ENCODE measurements around the gene TMCC3. TPM values are rescaled to one million over a fixed set of nuclear protein-coding genes. Genes with fewer than 3 reads are reported as not detected.

TMCC3 gene
- total RNA-seq, 2 experiments from 2014 or later, result 1.0 to 1.2 TPM

DNA sequence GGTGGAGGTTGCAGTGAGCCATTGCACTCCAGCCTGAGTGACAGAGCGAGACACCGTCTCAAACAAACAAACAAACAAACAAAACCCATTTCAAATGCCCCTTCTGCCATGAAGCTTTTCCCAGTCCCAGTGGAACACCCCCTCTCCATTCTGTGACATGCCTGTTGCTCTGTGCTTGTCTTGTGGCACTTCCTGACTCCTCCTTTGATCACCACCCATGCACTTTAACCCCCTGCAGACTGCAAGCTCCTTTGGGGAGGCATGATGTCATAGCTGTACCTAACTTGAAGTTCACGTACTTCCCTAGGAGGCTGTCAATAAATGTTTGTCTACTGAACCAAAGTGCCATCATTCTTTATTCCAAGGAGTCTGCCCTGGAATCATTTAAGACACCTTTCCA lies 64.7 kb downstream of the TMCC3 start:
- Mint-ChIP-seq H3K4me3 (no peak overlapping the region), H3K27ac (no peak overlapping the region), H3K9me3 (no peaks in the 10 kb centered on the region), H3K27me3 (peaks cover 6% of the 10 kb centered on the region), H3K36me3 (ENCODE audit: low read depth) (no peaks in the 10 kb centered on the region), H3K4me1 (no peaks in the 10 kb centered on the region)
- DNase-seq, result no peak
- POLR2A ChIA-PET, result no interaction called here
- CTCF ChIA-PET, result no interaction called here

DNA sequence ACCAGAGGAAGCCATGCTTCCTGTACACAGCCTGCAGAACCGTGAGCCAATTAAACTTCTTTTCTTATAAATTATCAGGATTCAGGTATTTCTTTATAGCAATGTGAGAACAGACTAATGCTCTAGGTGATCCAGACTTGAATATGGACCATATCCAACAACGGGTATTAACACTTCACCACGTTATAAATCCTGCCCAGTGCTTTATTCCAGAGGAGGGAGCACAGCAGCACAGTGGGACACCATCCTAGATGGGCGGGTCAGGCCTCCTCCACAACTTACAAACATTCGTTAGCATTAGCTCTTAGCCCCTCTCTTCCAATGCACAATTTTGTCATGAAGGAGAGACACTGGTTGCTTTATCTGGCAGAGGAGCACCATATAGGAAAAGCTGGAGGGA lies 66.0 kb downstream of the TMCC3 start:
- Mint-ChIP-seq H3K27ac (no peak overlapping the region), H3K4me1 (no peaks in the 10 kb centered on the region), H3K4me3 (no peak overlapping the region), H3K36me3 (ENCODE audit: low read depth) (no peaks in the 10 kb centered on the region), H3K9me3 (no peaks in the 10 kb centered on the region), H3K27me3 (peaks cover 6% of the 10 kb centered on the region)
- ChIA-PET CTCF (no interaction called here), POLR2A (no interaction called here)
- DNase-seq, result no peak

DNA sequence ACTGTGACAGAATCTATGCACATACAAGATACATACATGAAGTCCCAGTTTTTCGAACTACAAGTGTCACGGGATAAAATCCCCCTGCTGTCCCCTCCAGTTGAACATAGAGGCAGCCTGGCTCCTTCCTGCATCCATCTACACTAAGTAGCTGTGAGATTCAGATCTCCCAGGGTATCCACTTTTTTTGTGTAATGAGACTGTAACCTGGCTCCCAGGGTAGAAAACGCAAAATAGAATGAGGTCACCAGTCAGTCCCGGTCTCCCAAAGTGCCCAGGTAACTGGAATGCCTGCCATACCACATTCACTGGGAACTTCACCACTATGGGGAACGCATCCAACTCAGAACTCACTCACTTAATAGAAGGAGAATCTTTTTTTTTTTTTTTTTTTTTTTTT lies 67.8 kb downstream of the TMCC3 start:
- Mint-ChIP-seq H3K9me3 (no peaks in the 10 kb centered on the region), H3K36me3 (ENCODE audit: low read depth) (no peaks in the 10 kb centered on the region), H3K27me3 (peaks cover 6% of the 10 kb centered on the region), H3K4me3 (no peak overlapping the region), H3K27ac (no peak overlapping the region), H3K4me1 (no peaks in the 10 kb centered on the region)
- ChIA-PET CTCF (no interaction called here), POLR2A (no interaction called here)
- no peak for DNase-seq

DNA sequence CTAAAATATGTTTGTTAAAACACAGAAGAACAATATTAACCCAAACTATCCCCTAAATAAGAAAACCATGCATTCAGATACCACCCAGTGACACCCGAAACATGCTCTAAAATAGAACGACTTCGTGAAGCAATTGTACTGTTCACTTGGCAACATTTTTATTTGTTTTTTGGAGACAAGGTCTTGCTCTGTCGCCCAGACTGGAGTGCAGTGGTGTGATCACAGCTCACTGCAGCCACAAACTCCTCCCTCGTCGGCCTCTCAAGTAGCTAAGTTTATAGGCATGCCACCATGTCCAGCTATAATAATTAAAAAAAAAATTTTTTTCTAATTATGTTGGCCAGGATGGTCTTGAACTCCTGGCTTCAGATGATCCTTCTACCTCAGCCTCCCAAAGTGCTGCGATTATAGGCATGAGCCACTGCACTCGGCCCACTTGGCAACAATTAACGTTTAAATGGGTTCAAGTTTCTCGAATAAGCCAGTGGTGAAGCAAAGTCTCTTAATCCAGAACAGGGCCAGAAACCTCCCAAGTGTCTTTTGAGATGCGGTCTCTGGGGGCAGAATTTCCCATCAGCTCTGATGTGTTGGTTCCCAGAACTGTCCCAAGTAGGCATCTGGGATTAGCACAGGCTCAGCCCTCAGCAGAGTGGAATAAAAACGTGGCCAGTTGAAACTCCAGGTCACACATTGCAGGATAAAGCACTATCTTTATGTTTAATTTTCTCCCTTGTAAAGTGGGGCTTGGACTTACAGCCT lies 74.5 kb downstream of the TMCC3 start:
- no peak overlapping the region for H3K4me3 Mint-ChIP-seq
- DNase-seq, result no peak
- H3K27ac Mint-ChIP-seq, result no peak overlapping the region
- no peaks in the 10 kb centered on the region for H3K9me3 Mint-ChIP-seq
- no peaks in the 10 kb centered on the region for H3K36me3 Mint-ChIP-seq (ENCODE audit: low read depth)
- peaks cover 4% of the 10 kb centered on the region for H3K27me3 Mint-ChIP-seq
- no peaks in the 10 kb centered on the region for H3K4me1 Mint-ChIP-seq
- ChIA-PET CTCF (no interaction called here), POLR2A (no interaction called here)

DNA sequence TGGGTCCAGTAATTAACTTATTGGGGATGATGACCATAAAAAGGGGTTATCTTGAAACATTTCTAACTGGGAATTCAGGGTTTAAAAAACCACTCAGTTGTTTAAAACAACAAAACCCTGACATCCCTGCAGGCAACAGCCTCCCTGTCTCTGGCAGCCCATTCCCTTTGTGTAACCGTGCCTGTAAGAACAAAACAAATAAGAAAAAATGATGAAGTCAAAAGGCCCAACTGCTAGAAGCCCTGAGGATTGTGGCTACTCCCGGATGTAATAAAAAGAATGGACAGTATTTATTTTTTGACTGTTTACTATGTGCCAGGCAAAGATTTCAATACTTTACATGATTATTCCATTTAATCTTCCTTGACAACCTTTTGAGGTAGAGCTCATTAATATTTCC lies 75.3 kb downstream of the TMCC3 start:
- ChIA-PET POLR2A (no interaction called here), CTCF (interaction anchor here (0.6 kb wide), 1 partner anchor 199 kb away, joined by 3 read pairs; no protein-coding TSS in a partner anchor)
- Mint-ChIP-seq H3K4me3 (no peak overlapping the region), H3K36me3 (ENCODE audit: low read depth) (no peaks in the 10 kb centered on the region), H3K4me1 (no peaks in the 10 kb centered on the region), H3K9me3 (no peaks in the 10 kb centered on the region), H3K27ac (no peak overlapping the region), H3K27me3 (peaks cover 5% of the 10 kb centered on the region)
- no peak for DNase-seq

DNA sequence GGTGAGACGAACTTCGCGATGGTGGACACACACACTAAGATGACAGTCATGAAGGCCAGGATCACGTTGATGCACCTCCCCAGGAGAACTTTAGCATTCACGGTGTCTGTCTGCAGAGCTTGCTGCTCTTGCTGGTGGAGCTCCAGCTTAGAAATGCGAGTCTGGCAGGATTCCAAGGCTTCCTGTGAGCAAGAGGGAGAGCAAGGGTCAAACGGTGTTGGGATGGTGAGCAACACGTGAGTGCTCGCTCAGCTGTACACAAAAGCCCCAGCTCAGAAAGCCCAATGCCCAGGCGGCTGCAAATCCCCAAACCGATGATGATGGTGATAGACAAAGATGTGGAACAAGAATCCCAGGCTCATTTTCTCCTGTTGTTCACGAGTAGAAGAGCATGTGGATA lies 78.8 kb downstream of the TMCC3 start:
- H3K36me3 Mint-ChIP-seq (ENCODE audit: low read depth), result no peaks in the 10 kb centered on the region
- no peaks in the 10 kb centered on the region for H3K9me3 Mint-ChIP-seq
- no peak for DNase-seq
- H3K27me3 Mint-ChIP-seq, result peaks cover 23% of the 10 kb centered on the region
- ChIA-PET POLR2A (no interaction called here), CTCF (interaction anchor here (0.7 kb wide), 1 partner anchor 99 kb away, joined by 3 read pairs; no protein-coding TSS in a partner anchor)
- no peaks in the 10 kb centered on the region for H3K4me1 Mint-ChIP-seq
- no peak overlapping the region for H3K27ac Mint-ChIP-seq
- no peak overlapping the region for H3K4me3 Mint-ChIP-seq

DNA sequence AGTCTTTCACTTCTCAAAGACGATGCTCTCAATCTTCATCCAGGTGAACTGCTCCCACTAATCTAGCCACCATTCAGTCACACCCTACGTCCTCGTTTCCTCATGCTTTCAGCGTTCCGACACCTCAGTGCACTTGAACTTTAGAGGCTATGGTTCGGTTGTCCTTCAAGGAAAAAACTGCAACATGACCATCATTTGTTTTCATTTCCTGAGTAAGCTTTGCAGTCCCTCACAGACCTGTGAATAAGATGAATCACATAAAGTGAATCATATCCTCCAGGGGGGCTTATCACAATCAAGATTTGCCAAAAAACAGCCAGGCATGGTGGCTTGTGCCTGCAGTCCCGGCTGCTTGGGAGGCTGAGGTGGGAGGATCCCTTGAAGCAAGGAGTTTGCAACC lies 80.2 kb downstream of the TMCC3 start:
- H3K9me3 Mint-ChIP-seq, result no peaks in the 10 kb centered on the region
- no peaks in the 10 kb centered on the region for H3K36me3 Mint-ChIP-seq (ENCODE audit: low read depth)
- no peaks in the 10 kb centered on the region for H3K4me1 Mint-ChIP-seq
- ChIA-PET CTCF (no interaction called here), POLR2A (no interaction called here)
- no peak overlapping the region for H3K4me3 Mint-ChIP-seq
- H3K27ac Mint-ChIP-seq, result no peak overlapping the region
- H3K27me3 Mint-ChIP-seq, result peaks cover 26% of the 10 kb centered on the region
- no peak for DNase-seq

DNA sequence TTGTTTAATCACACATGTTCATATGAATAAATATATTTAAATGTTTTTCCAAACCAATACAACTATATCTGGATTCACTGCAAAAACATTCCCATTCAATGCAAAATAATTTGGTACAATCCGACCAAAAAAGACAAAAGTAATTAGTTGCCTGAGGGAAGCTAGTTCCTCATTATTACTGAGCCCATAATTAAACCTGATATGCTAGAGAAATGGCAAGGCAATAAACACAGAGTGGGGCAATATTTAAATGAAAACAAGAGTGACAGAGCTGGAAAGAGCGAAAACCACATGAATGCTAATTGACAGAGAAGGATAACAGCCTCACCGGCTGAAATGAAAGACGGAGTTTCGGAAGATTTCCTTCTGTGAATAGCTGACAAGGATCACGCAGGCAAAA lies 82.6 kb downstream of the TMCC3 start:
- no peak for DNase-seq
- Mint-ChIP-seq H3K4me1 (no peaks in the 10 kb centered on the region), H3K27ac (no peak overlapping the region), H3K27me3 (peaks cover 26% of the 10 kb centered on the region), H3K9me3 (no peaks in the 10 kb centered on the region), H3K36me3 (ENCODE audit: low read depth) (no peaks in the 10 kb centered on the region), H3K4me3 (no peak overlapping the region)
- CTCF ChIA-PET, result no interaction called here
- POLR2A ChIA-PET, result no interaction called here

DNA sequence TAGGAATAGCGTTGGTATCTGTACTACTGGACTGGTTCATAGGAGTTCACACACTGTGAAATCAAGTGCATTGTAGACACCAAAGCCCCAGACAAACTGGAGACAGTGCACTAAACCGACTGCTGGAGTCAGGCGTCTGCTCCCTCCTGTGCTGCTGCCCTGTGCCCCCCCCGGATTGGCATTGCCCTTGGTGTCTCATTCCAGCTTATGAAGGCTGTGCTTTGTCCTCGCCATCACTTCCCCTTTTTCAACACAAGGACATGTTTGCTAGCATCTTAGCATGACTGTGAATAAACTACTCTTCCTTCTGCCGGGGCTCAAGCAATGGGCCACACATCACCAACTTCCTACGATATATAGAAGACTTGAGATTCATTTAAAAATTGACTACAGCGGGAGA lies 84.0 kb downstream of the TMCC3 start:
- Mint-ChIP-seq H3K4me1 (no peaks in the 10 kb centered on the region), H3K27me3 (peaks cover 28% of the 10 kb centered on the region), H3K36me3 (ENCODE audit: low read depth) (no peaks in the 10 kb centered on the region), H3K9me3 (no peaks in the 10 kb centered on the region), H3K4me3 (no peak overlapping the region), H3K27ac (no peak overlapping the region)
- DNase-seq, result no peak
- CTCF ChIA-PET, result no interaction called here
- POLR2A ChIA-PET, result no interaction called here

DNA sequence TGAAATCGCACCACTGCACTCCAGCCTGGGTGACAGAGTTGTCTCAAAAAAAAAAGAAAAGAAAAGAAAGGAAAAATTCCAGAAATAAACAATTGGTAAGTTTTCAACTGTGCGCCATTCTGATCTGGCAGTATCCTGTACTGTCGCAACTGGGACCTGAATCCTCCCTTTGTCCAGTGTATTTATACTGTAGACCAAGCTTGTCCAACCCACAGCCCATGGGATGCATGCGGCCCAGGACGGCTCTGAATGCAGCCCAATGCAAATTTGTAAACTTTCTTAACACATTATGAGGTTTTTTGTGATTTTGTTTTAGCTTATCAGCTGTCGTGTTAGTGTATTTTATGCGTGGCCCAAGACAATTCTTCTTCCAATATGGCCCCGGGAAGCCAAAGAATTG lies 84.7 kb downstream of the TMCC3 start:
- H3K27me3 Mint-ChIP-seq, result peaks cover 28% of the 10 kb centered on the region
- no peak overlapping the region for H3K27ac Mint-ChIP-seq
- DNase-seq, result no peak
- no peaks in the 10 kb centered on the region for H3K36me3 Mint-ChIP-seq (ENCODE audit: low read depth)
- no peaks in the 10 kb centered on the region for H3K9me3 Mint-ChIP-seq
- peaks cover 5% of the 10 kb centered on the region for H3K4me1 Mint-ChIP-seq
- no peak overlapping the region for H3K4me3 Mint-ChIP-seq
- POLR2A ChIA-PET, result no interaction called here
- CTCF ChIA-PET, result no interaction called here

DNA sequence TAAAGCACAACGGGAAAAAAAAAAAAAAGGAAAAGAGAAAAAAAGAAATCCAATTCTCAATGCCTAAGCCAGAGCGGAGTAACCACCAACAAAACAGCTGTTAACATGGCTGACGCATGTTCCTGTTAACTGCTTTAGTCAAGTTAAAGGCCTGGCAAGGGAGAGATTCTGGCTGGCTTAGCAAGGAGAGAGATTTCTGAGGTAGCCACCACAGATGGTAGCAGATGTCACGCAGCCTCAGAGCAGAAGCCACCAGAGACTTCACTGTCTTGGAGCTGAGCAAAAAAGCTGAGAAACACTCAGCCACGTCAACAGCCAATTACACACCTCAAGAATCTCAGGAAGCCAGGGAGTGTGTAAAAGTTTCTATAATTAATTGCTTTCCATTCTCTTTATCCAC lies 87.1 kb downstream of the TMCC3 start:
- H3K9me3 Mint-ChIP-seq, result no peaks in the 10 kb centered on the region
- POLR2A ChIA-PET, result interaction anchor here (0.6 kb wide), 1 partner anchor 427 kb away, joined by 3 read pairs; no protein-coding TSS in a partner anchor
- H3K4me3 Mint-ChIP-seq, result no peak overlapping the region
- H3K36me3 Mint-ChIP-seq (ENCODE audit: low read depth), result no peaks in the 10 kb centered on the region
- DNase-seq, result no peak
- peaks cover 35% of the 10 kb centered on the region for H3K27me3 Mint-ChIP-seq
- H3K4me1 Mint-ChIP-seq, result peaks cover 10% of the 10 kb centered on the region
- CTCF ChIA-PET, result no interaction called here
- no peak overlapping the region for H3K27ac Mint-ChIP-seq

DNA sequence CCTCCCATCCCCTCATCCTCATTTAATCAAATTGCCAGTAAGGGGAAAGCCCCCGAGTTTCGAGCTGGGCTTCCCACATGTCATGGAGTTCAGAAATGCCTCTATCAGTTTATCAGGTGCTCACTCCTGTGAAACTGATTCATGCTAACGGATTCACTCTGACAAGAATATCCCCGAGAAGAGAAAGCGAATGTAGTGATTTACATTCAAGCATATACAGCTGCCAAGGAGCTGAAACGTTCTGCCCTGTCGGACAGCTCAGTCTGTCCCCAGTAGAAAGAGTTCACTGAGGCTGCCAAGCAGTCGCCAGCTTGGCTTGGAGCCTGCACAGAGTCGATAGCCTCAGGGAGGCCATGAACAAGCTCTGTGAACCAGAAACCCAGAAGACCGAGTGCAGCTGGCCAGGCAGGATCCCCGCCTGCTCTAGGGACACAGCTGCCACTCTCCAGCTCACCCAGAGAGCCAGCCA lies 88.4 kb downstream of the TMCC3 start:
- CTCF ChIA-PET, result no interaction called here
- Mint-ChIP-seq H3K9me3 (no peaks in the 10 kb centered on the region), H3K27me3 (peaks cover 30% of the 10 kb centered on the region), H3K36me3 (ENCODE audit: low read depth) (no peaks in the 10 kb centered on the region), H3K4me3 (no peak overlapping the region), H3K4me1 (peaks cover 10% of the 10 kb centered on the region), H3K27ac (no peak overlapping the region)
- POLR2A ChIA-PET, result no interaction called here
- DNase-seq, result no peak

DNA sequence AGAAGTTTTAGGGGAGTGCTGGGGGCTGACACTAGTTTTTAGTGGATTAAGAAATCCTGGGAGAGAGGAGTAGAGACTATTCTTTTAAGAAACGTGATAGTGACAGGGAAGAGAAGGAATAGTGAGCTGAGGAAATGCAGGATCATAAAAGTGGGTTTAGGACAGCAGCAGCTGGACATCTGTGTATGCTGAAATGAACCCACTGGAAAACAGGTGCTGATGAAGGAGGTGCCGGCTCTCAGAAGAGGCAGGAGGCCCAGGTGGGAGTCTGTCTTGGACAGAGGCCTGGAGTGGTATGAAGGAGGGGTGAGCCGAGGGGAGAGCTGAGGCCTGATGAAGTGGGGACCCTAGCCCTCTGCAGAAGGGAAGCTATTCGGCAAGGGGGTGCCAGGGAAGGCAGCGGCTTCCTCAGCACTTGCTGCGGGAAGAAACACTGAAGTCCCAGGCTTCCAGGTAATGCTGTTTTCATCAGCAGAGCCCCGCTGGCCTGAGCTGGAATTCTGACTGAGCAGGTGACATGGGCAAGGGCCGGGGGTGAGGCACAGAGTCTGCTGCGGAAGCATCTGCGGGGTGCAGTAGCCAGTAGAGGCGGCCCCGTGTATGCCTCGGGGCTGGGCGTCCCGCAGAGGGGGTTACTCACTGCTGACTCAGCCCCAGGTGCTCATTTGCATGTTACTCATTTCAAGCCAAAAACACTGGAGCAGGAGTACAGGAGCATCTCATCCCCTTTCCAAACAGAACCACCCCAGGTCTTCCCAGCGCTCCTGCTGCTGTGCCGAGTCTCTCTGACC lies 89.7 kb downstream of the TMCC3 start:
- POLR2A ChIA-PET, result no interaction called here

DNA sequence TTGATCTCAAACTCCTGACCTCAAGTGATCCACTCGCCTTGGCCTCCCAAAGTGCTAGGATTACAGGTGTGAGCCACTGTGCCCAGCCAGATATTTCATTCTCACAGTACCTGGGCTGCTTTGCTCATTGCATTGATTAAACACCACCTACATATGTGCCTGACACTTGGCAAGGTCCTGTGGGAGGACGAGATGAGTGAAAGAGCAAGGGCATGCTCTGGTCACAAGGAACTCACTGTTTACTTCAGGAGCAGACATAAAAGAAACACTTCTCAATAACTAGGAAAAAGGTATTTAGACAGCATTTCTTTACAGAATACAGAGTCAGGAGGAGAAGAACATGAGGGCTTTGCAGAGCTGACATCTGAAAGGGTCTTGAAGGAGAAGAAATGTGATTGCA lies 91.7 kb downstream of the TMCC3 start:
- H3K4me3 Mint-ChIP-seq, result no peak overlapping the region
- peaks cover 10% of the 10 kb centered on the region for H3K4me1 Mint-ChIP-seq
- H3K9me3 Mint-ChIP-seq, result no peaks in the 10 kb centered on the region
- no peaks in the 10 kb centered on the region for H3K36me3 Mint-ChIP-seq (ENCODE audit: low read depth)
- ChIA-PET CTCF (no interaction called here), POLR2A (no interaction called here)
- H3K27me3 Mint-ChIP-seq, result peaks cover 26% of the 10 kb centered on the region
- no peak overlapping the region for H3K27ac Mint-ChIP-seq
- DNase-seq, result no peak

More for the DNA sequence above, 89.7 kb downstream of the TMCC3 start:
- Mint-ChIP-seq H3K4me1 (peaks cover 10% of the 10 kb centered on the region), H3K36me3 (ENCODE audit: low read depth) (no peaks in the 10 kb centered on the region), H3K4me3 (no peak overlapping the region), H3K27me3 (peaks cover 30% of the 10 kb centered on the region), H3K27ac (no peak overlapping the region), H3K9me3 (no peaks in the 10 kb centered on the region)
- CTCF ChIA-PET, result no interaction called here
- no peak for DNase-seq
